B cell (primary cell): ENCODE measurements around the gene CLP1. TPM values are rescaled to one million over a fixed set of nuclear protein-coding genes. Genes with fewer than 3 reads are reported as not detected.

Experiments
- ATAC-seq: fragments of 200-7000 bp; cut with Tn5 transposase; one replicate; pipeline ENCODE4 v1.10.0; 2021; ENCODE audit warnings: low read depth, mild to moderate bottlenecking, moderate number of reproducible peaks, moderate library complexity
- CTCF ChIA-PET: fragments of 350-600 bp; sonication (Branson Sonifier 250); formaldehyde crosslinking; loops from one replicate; lab custom pipeline; 2021; ENCODE audit warnings: antibody characterized with exemption, inconsistent platforms; lab: Charles Lee
- POLR2A ChIA-PET: fragments of 350-600 bp; sonication (Branson Sonifier 250); formaldehyde crosslinking; loops from one replicate; lab custom pipeline; 2021; ENCODE audit warnings: antibody characterized with exemption; lab: Charles Lee
- DNase-seq: peaks from one replicate; pipeline ENCODE4 v3.0.0; 2013
- H2AFZ ChIP-seq: 2 replicates; pipeline ENCODE4 v1.6.1; 2012; ENCODE audit warnings: mild to moderate bottlenecking, low read depth, low read length; ENCODE audit not compliant: insufficient read depth, poor library complexity, severe bottlenecking
- H3K27ac ChIP-seq, 2 donors: 1 replicate in 1 of 2; 2 replicates in 1 of 2; pipeline ENCODE4 v1.5.1; 2012 to 2013; ENCODE audit warnings: low read length in 2 of 2, mild to moderate bottlenecking in 2 of 2, moderate library complexity in 1 of 2
- H3K27me3 ChIP-seq, 4 experiments: fragments of 200-600 bp in 1 of 4; sonication (generic) in 1 of 4; replicated peaks in 1 of 4; 1 replicate in 2 of 4; 2 replicates in 2 of 4; pipeline versions ENCODE4 v1.6.1 to v1.7.0; 2013 to 2016; ENCODE audit warnings: low read length in 3 of 4, mild to moderate bottlenecking in 2 of 4, mixed read lengths in 1 of 4, moderate library complexity in 1 of 4; ENCODE audit not compliant: insufficient read depth in 4 of 4, control insufficient read depth in 3 of 4; ENCODE audit errors: control extremely low read depth in 1 of 4
- H3K36me3 ChIP-seq, 2 experiments: replicated peaks in 1 of 2; 1 replicate in 1 of 2; 2 replicates in 1 of 2; pipeline versions ENCODE4 v1.6.1 to v1.7.1; 2013; ENCODE audit warnings: low read length in 1 of 2; ENCODE audit not compliant: insufficient read depth in 2 of 2, control insufficient read depth in 1 of 2; ENCODE audit errors: control extremely low read depth in 1 of 2, extremely low read depth in 1 of 2
- H3K4me1 ChIP-seq, 2 donors: fragments of 200-600 bp in 1 of 2; sonication (generic) in 1 of 2; 1 replicate in 1 of 2; 2 replicates in 1 of 2; pipeline versions ENCODE4 v1.5.1 to v1.6.1; 2013 to 2017; ENCODE audit warnings: low read length in 2 of 2; ENCODE audit not compliant: control insufficient read depth in 2 of 2, insufficient read depth in 2 of 2
- H3K4me2 ChIP-seq: replicated peaks from 2 replicates; pipeline ENCODE3; 2012; ENCODE audit warnings: mild to moderate bottlenecking, low read depth, low read length; ENCODE audit not compliant: poor library complexity, severe bottlenecking
- H3K4me3 ChIP-seq, 5 experiments: fragments of 200-600 bp in 1 of 5; sonication (generic) in 1 of 5; 1 replicate in 3 of 5; 2 replicates in 2 of 5; pipeline versions ENCODE4 v1.5.1 to v1.7.0; 2011 to 2016; ENCODE audit warnings: low read length in 4 of 5, mild to moderate bottlenecking in 4 of 5, low read depth in 2 of 5, control low read depth in 1 of 5, moderate library complexity in 1 of 5; ENCODE audit not compliant: insufficient read depth in 1 of 5; ENCODE audit errors: control extremely low read depth in 1 of 5, extremely low read depth in 1 of 5
- H3K79me2 ChIP-seq: fragments of 200-600 bp; sonication (generic); one replicate; pipeline ENCODE4 v1.6.0; 2016; ENCODE audit warnings: low read length; ENCODE audit not compliant: control insufficient read depth, insufficient read depth
- H3K9ac ChIP-seq: fragments of 200-600 bp; sonication (generic); 2 replicates; pipeline ENCODE4 v1.6.1; 2017; ENCODE audit warnings: mild to moderate bottlenecking, low read length, moderate library complexity
- H3K9me3 ChIP-seq, 3 donors: one replicate each; pipeline versions ENCODE4 v1.6.1 to v1.7.1; 2013; ENCODE audit warnings: low read length in 2 of 3; ENCODE audit not compliant: control insufficient read depth in 2 of 3, insufficient read depth in 1 of 3; ENCODE audit errors: control extremely low read depth in 1 of 3
- H4K20me1 ChIP-seq: 2 replicates; pipeline ENCODE4 v1.6.0; 2012; ENCODE audit warnings: mild to moderate bottlenecking, low read length; ENCODE audit not compliant: insufficient read depth, control insufficient read depth, poor library complexity, severe bottlenecking
- H3K27ac Mint-ChIP-seq: one replicate; pipeline ENCODE4 v1.8.0; 2021; ENCODE audit warnings: mixed read lengths
- H3K27me3 Mint-ChIP-seq: one replicate; pipeline ENCODE4 v1.8.0; 2021; ENCODE audit warnings: mixed read lengths
- H3K4me1 Mint-ChIP-seq: one replicate; pipeline ENCODE4 v1.8.0; 2021; ENCODE audit warnings: mixed read lengths
- H3K4me3 Mint-ChIP-seq: one replicate; pipeline ENCODE4 v1.8.0; 2021; ENCODE audit warnings: mixed read lengths
- H3K9me3 Mint-ChIP-seq: one replicate; pipeline ENCODE4 v1.8.0; 2022; ENCODE audit warnings: mixed read lengths; ENCODE audit not compliant: insufficient read depth
- EZH2 ChIP-seq: IDR thresholded peaks from 2 replicates; pipeline ENCODE4 v1.6.1; 2012; ENCODE audit warnings: borderline replicate concordance, low read depth, mild to moderate bottlenecking, moderate library complexity, low read length; ENCODE audit not compliant: insufficient read depth, poor library complexity, severe bottlenecking
- WGBS: methylation state at CpG from one replicate; pipeline ENCODE4 v1.1.5; 2013; ENCODE audit warnings: missing lambda C conversion rate; ENCODE audit not compliant: insufficient coverage; 5-methylcytosine and 5-hydroxymethylcytosine counted together
- intact Hi-C: fragments of 100-400 bp; cut with micrococcal nuclease; formaldehyde crosslinking; loops from one replicate; pipeline ENCODE4 v1.10.0; 2022
- polyA plus RNA-seq: library from polyadenylated mRNA; depleted of rRNA; stranded (reverse); fragments of >200 nt; gene quantifications from 2 replicates; pipeline ENCODE4 v1.2.3, GENCODE V29; 2012
- total RNA-seq, 2 donors: library from RNA; stranded (reverse); fragments of 120-200 nt in 1 of 2; gene quantifications; 1 replicate in 1 of 2; 2 replicates in 1 of 2; pipeline versions ENCODE4 v1.2.3 to v1.2.4, GENCODE V29; 2013 to 2022
- TF ChIP-seq, protein P1 (sequence below): fragments of 200-600 bp; IDR thresholded peaks from one replicate; pipeline ENCODE4 v1.8.0; 2022; ENCODE audit warnings: antibody characterized with exemption, mild to moderate bottlenecking

CLP1 gene
- total and polyA plus RNA-seq, 2 donors (not counting 1 experiment from before 2014, with no cell fraction given), result 6.0 to 15.5 TPM

DNA sequence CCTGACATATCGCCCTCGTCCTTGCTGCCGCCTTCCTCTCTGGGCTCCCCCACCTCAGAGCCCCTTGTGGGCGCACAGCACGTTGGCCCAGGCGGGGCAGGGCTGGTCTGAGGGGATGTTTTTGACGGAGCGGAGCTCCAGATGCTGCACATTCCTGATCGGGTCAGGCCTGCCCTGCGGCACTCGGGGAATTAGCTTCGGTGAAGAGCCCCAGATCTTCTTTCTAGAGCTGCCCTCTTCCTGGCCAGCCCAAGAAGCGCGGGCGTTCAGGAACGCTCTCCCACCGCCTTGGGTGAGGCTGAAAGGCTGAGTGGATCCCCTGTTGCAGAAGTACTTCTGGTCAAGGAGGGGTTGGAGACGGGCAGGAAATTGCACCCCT lies 19.9 kb upstream of the CLP1 start:
- peak overlapping the region; percentile 89 for H3K4me3 Mint-ChIP-seq
- H3K27me3 Mint-ChIP-seq, result peaks cover 52% of the 10 kb centered on the region
- H3K4me3 ChIP-seq, result peak overlapping the region in 4 of 5 experiments; percentile 52 to 81 (median 66)
- H3K36me3 ChIP-seq, result no peaks in the 10 kb centered on the region
- intact Hi-C loops, result no loop called here
- peak overlapping the region; percentile 76 for H3K9ac ChIP-seq
- WGBS, result 37% methylated on average over 14 of the region's 18 CpGs
- ChIA-PET POLR2A (no interaction called here), CTCF (interaction anchor here (1.6 to 8.3 kb wide), 5 partner anchors 68 to 290 kb away, joined by 4 to 94 read pairs (median 82); partner anchors contain the start of gene UBE2L6)
- DNase-seq, result no peak
- H3K4me1 ChIP-seq, result peaks cover 20 to 24% of the 10 kb centered on the region in 2 donors
- peaks cover 0 to 58% (median 14%) of the 10 kb centered on the region in 4 experiments for H3K27me3 ChIP-seq
- no peaks in the 10 kb centered on the region for H3K79me2 ChIP-seq
- H3K9me3 ChIP-seq, result peaks cover 0 to 3% (median 0%) of the 10 kb centered on the region in 3 donors
- H3K27ac ChIP-seq, result no peak overlapping the region
- H3K4me1 Mint-ChIP-seq, result peaks cover 21% of the 10 kb centered on the region
- H3K4me2 ChIP-seq, result peak overlapping the region; percentile 99
- H4K20me1 ChIP-seq, result no peaks in the 10 kb centered on the region
- TF ChIP-seq EZH2, result no peak
- TF ChIP-seq, protein P1, sequence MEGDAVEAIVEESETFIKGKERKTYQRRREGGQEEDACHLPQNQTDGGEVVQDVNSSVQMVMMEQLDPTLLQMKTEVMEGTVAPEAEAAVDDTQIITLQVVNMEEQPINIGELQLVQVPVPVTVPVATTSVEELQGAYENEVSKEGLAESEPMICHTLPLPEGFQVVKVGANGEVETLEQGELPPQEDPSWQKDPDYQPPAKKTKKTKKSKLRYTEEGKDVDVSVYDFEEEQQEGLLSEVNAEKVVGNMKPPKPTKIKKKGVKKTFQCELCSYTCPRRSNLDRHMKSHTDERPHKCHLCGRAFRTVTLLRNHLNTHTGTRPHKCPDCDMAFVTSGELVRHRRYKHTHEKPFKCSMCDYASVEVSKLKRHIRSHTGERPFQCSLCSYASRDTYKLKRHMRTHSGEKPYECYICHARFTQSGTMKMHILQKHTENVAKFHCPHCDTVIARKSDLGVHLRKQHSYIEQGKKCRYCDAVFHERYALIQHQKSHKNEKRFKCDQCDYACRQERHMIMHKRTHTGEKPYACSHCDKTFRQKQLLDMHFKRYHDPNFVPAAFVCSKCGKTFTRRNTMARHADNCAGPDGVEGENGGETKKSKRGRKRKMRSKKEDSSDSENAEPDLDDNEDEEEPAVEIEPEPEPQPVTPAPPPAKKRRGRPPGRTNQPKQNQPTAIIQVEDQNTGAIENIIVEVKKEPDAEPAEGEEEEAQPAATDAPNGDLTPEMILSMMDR, result no peak
- no peak for ATAC-seq
- no peaks in the 10 kb centered on the region for H3K9me3 Mint-ChIP-seq
- H3K27ac Mint-ChIP-seq, result no peak overlapping the region
- H2AFZ ChIP-seq, result peak overlapping the region; percentile 96

DNA sequence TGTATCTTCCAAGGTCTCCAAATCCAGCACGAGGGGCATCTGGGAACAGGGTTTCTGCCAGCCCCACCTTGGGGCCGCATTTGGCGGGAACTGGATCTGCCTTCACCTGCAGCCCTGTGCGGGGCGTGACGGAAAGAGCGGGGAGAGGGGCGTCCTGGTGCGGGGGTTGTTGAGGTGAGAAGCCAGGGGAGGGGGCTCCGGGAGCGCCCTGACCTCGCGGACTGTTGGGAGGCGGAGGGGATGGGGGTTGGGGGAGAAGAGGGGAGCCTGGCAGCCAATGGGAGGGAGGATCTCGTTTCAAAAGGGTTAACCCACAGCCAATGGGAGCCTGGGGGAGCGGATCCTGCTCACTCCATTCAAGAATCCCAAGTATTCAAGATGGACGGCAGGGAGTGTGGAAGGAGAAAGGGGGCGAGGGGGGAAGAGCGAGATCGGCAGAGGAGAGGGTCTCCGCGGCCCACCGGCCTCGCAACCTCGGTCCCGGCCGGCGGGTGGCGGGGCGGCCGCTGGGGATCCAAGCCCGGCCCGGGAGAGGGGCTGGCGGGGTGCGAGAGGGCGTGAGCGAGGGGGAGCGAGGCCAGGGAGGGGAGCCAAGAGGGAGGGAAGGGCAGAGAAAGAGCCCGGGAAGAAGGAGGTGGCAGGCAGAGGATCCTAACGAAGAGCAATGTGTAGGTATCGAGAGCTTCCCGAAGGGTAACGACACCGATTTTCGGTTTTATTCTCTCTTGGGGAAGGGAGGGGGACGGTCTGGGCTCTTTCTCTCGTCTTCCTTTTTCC lies 19.4 kb upstream of the CLP1 start:
- TF ChIP-seq, protein P1, result no peak
- TF ChIP-seq EZH2, result no peak
- intact Hi-C loops, result no loop called here
- no peaks in the 10 kb centered on the region for H3K9me3 Mint-ChIP-seq
- Histone ChIP-seq H2AFZ (peak overlapping the region; percentile 96), H4K20me1 (no peaks in the 10 kb centered on the region), H3K27ac (peak overlapping the region in 1 of 2 donors; percentile 58), H3K36me3 (no peaks in the 10 kb centered on the region), H3K4me3 (peak overlapping the region; percentile 52 to 81 (median 67)), H3K4me1 (peaks cover 20 to 24% of the 10 kb centered on the region in 2 donors), H3K9me3 (peaks cover 0 to 3% (median 0%) of the 10 kb centered on the region in 3 donors), H3K27me3 (peaks cover 0 to 57% (median 14%) of the 10 kb centered on the region in 4 experiments), H3K79me2 (no peaks in the 10 kb centered on the region), H3K4me2 (peak overlapping the region; percentile 99), H3K9ac (peak overlapping the region; percentile 76)
- WGBS, result 2% methylated on average over 32 of the region's 47 CpGs
- peak; percentile 25 for ATAC-seq
- H3K4me1 Mint-ChIP-seq, result peaks cover 21% of the 10 kb centered on the region
- peak; percentile 47 for DNase-seq
- H3K27ac Mint-ChIP-seq, result peak overlapping the region; percentile 53
- ChIA-PET CTCF (interaction anchor here (0.6 to 8.3 kb wide), 9 partner anchors 10 to 342 kb away, joined by 3 to 94 read pairs (median 10); partner anchors contain the start of gene UBE2L6), POLR2A (interaction anchor here (0.7 kb wide), 1 partner anchor 11 kb away, joined by 5 read pairs; no protein-coding TSS in a partner anchor)
- H3K27me3 Mint-ChIP-seq, result peaks cover 55% of the 10 kb centered on the region
- peak overlapping the region; percentile 89 for H3K4me3 Mint-ChIP-seq
